Vagina (tissue), 2 donors: ENCODE measurements around the gene WWTR1.

Source experiments
- CTCF ChIP-seq, 3 experiments: fragments of 450-650 bp in 2 of 3; fragments of 200-600 bp in 1 of 3; sonication (generic) in 1 of 3; IDR thresholded peaks; one replicate each; pipeline ENCODE4 v1.5.1; 2017 to 2019; ENCODE audit warnings: antibody characterized with exemption in 3 of 3, mild to moderate bottlenecking in 2 of 3, moderate library complexity in 2 of 3
- POLR2A ChIP-seq, 2 donors: fragments of 450-650 bp; IDR thresholded peaks; one replicate each; pipeline ENCODE4 v1.6.1; 2017; ENCODE audit warnings: antibody characterized with exemption in 2 of 2, mild to moderate bottlenecking in 2 of 2, moderate library complexity in 2 of 2
- POLR2AphosphoS5 ChIP-seq, 2 donors: sonication (generic); formaldehyde crosslinking; IDR thresholded peaks; one replicate each; pipeline ENCODE4 v1.9.0; 2017; ENCODE audit warnings: antibody characterized with exemption in 2 of 2, mild to moderate bottlenecking in 2 of 2, low read depth in 1 of 2; ENCODE audit not compliant: insufficient read depth in 1 of 2

GRCh38 chr3:149486726-149487125 lies 171.1 kb downstream of the WWTR1 start:
- no peak for TF ChIP-seq CTCF (IDR thresholded peaks at IDR 0.05)
- no peak for TF ChIP-seq POLR2A (IDR thresholded peaks at IDR 0.05)
- no peak for TF ChIP-seq POLR2AphosphoS5 (IDR thresholded peaks at IDR 0.05; ENCODE audit: insufficient read depth in 1 of 2, low read depth in 1 of 2)
